ENCODE data around the gene MAGEA10.
"Not testable (repeated sequence)": the region's sequence is repeated elsewhere in the genome, so short reads cannot be mapped to it uniquely, and the experiment has no call there.

Gene MAGEA10

DNA sequence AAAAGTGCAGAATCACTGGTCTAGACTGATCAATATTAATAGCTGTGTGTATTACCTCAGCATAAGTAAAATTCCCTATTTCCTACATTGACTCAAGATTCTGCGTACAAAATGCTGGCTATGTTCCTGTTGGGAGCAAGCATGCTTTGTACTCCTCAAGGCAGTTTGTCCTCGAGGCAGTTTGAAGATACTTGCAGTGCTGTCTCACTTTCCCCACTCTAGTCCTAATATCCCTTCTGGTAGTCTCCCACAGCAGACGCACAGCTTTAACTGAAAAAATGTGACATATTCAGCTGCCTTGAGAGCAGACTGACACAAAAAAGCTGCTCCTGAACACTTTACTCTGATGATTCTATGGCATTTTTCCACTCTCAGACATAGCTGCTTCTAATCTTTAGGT is 12.9 kb upstream of the MAGEA10 start:
- Histone ChIP-seq H3K4me3 (no peak overlapping the region), H3K27me3 (peaks cover 81% of the 10 kb centered on the region), H3K9me3 (no peaks in the 10 kb centered on the region), H3K36me3 (no peaks in the 10 kb centered on the region), H4K20me1 (no peaks in the 10 kb centered on the region), H3K27ac (no peak overlapping the region), H3K4me2 (no peak overlapping the region), H3K4me1 (0 out of 2 replicates have a peak, but pooled peaks cover 9% of the 10 kb centered on the region), H3K9ac (no peak overlapping the region)
- TF ChIP-seq Cebpa-rat (IDR thresholded peaks at IDR 0.05) = no peak

DNA sequence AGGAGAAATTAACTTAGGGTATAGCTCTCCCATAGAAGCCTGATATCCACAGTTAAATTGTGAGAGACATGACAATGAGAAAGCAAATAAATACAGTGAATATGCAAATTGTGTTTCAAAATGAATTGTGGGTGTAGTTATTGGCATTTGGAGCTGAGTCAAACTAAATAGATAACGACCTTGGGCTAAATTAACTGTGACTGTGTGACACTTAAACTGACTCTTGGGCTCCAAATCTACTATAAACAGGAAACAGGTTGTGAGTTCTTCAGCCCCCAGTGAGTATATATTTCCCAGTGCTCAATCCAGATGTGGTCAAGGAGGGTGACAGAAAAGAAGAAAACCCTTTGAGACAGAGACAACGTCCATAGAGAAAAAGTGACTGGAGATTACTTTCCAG is 11.3 kb upstream of the MAGEA10 start:
- Histone ChIP-seq H3K4me3 (no peak overlapping the region), H3K9me3 (no peaks in the 10 kb centered on the region), H3K27ac (no peak overlapping the region), H4K20me1 (no peaks in the 10 kb centered on the region), H3K4me2 (no peak overlapping the region), H3K36me3 (no peaks in the 10 kb centered on the region), H3K9ac (no peak overlapping the region), H3K27me3 (peaks cover 73% of the 10 kb centered on the region), H3K4me1 (0 out of 2 replicates have a peak, but pooled peaks cover 9% of the 10 kb centered on the region)
- TF ChIP-seq Cebpa-rat (IDR thresholded peaks at IDR 0.05) = no peak

DNA sequence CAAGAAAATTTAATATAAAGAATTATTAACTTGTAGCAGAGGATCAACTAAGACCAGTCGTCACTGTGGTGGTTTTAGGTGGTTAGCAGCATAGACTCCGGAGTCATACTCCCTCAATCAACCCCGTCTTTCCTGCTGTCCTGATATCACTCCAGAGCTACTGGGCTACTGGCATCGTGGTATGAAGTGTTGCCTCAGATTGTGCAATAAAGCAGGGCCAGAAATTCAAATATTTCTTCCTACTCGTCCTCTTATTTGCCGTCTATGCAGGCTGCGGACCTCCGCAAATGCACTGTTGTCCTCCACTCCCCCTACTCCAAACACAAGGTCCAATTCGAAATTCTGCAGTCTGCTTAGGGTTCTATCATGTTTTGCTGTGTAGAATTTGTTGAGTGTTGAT is 1.2 kb upstream of the MAGEA10 start:
- H3K27me3 ChIP-seq = peaks cover 68% of the 10 kb centered on the region
- no peak for TF ChIP-seq Cebpa-rat (IDR thresholded peaks at IDR 0.05)
- H4K20me1 ChIP-seq = peaks cover 13% of the 10 kb centered on the region; the same call in 1 of the 2 replicates
- no peaks in the 10 kb centered on the region for H3K9me3 ChIP-seq
- H3K4me3 ChIP-seq = no peak overlapping the region
- no peak overlapping the region for H3K4me2 ChIP-seq
- H3K4me1 ChIP-seq = no peaks in the 10 kb centered on the region
- H3K9ac ChIP-seq = no peak overlapping the region
- no peaks in the 10 kb centered on the region for H3K36me3 ChIP-seq
- no peak overlapping the region for H3K27ac ChIP-seq

DNA sequence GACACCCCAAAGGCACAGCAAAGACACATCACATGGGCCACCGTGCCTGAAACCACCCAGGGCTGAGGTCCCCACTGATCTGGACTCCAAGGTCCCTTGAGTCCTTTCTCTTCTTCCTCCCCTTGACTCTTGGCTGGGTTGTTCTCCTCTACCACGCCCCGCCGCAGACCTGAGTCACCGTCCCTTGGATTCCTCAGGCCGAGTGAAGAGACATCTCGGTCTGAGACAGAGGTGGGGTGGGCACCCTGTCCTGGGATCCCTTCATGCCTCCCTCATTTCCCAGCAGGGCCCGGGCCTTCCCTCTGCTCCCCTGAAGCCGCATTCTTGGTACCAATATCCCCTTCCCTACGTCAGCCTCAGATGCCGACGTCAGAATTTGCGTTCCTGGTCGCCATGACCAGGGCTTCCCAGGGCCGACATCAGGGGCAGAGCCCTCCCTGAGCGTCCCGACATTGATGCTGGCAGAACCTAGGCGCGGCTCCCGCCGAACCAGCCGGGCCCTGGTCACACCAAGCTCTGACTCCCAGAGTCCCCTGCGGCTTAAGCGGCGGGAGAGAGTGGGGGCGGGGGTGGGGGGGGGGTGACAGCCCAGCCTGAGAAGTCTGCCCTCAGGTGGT is 498 bp downstream of the MAGEA10 start:
- Histone ChIP-seq H3K9ac (no peak overlapping the region), H3K4me3 (no peak overlapping the region), H3K27ac (no peak overlapping the region)

DNA sequence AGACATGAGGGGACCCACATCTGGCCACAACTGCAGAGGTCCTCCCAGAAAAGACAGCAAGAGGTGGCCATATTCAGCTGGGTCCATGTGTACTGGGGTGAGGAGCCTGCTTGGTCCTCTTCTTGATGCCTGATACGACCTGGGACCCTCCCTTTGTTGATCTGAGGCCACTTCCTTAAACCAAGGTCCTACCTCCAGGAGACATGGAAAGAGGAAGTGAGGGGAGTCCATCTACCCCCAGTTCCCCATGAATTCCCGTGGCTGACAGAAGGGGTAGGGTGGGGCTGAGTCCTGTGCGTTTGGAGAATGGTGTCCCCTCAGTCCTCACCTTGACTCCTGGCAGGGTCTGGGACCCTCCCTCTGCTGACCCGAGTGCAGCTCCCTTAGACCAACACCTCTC is 2.1 kb downstream of the MAGEA10 start:
- H4K20me1 ChIP-seq = peaks cover 16% of the 10 kb centered on the region; the same call in 1 of the 2 replicates
- H3K9ac ChIP-seq = no peak overlapping the region
- no peaks in the 10 kb centered on the region for H3K36me3 ChIP-seq
- no peaks in the 10 kb centered on the region for H3K9me3 ChIP-seq
- H3K27ac ChIP-seq = no peak overlapping the region
- H3K4me3 ChIP-seq = no peak overlapping the region
- no peaks in the 10 kb centered on the region for H3K4me1 ChIP-seq
- TF ChIP-seq Cebpa-rat (IDR thresholded peaks at IDR 0.05) = no peak
- H3K4me2 ChIP-seq = no peak overlapping the region
- peaks cover 77% of the 10 kb centered on the region for H3K27me3 ChIP-seq

More for the DNA sequence above, 498 bp downstream of the MAGEA10 start:
- no peak for TF ChIP-seq Cebpa-rat (IDR thresholded peaks at IDR 0.05)
- no peaks in the 10 kb centered on the region for H3K9me3 ChIP-seq
- peaks cover 74% of the 10 kb centered on the region for H3K27me3 ChIP-seq
- H3K36me3 ChIP-seq = no peaks in the 10 kb centered on the region
- no peak overlapping the region for H3K4me2 ChIP-seq
- no peaks in the 10 kb centered on the region for H3K4me1 ChIP-seq
- peaks cover 16% of the 10 kb centered on the region; the same call in 1 of the 2 replicates for H4K20me1 ChIP-seq

DNA sequence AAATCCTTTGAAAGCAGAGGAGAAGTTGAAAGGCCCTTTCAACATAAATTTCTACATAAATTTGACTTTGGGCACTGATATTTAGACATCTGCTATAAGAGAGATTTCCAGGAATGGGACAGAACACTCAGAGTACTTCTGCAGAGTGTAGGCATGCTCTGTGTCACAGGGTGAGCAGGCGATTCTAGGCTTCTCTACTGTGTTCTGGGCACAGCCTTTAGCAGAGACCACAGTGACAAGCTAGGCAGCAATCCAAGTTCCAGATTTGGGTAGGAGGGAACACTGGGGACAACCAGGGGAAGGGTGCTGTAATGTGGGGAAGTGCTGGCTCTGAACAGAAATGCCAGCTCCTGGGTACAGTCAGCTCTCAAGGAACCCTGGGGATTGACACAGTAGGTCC is 6.9 kb downstream of the MAGEA10 start:
- no peak for TF ChIP-seq Cebpa-rat (IDR thresholded peaks at IDR 0.05)
- Histone ChIP-seq H3K4me1 (no peaks in the 10 kb centered on the region), H3K9ac (no peak overlapping the region), H3K27me3 (peaks cover 83% of the 10 kb centered on the region), H3K4me3 (no peak overlapping the region), H3K27ac (no peak overlapping the region), H3K9me3 (no peaks in the 10 kb centered on the region), H3K4me2 (no peak overlapping the region), H3K36me3 (no peaks in the 10 kb centered on the region), H4K20me1 (peaks cover 28% of the 10 kb centered on the region; the same call in 1 of the 2 replicates)

DNA sequence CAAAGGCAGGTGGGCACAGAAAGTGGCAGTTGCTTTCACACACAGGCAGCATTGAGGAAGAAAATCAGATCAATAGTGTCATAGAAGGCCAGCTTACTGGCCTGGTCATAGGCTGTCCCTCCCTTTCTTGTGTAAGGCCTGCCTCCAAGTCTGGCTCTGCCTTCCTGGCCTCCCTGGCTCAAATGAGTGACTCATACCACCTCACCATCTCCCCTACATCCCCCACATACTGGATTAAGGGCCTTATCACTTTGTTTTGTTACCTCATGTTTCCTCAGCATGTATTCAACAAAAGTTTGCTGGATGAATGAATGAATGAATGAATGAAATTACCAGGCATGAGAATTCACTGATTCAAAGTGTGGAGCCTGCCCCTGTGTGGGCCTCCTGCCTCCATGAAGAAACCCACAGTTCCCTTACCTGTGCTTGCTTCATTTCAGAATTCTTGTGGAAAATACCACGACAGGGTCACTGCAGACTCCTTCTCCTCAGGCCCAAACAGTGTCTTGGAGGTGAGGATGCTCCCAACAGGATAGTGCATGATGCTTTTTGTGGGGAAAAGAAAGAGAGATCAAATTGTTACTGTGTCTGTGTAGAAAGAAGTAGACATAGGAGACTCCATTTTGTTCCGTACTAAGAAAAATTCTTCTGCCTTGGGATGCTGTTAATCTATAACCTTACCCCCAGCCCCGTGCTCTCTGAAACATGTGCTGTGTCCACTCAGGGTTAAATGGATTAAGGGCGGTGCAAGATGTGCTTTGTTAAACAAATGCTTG is 9.1 kb downstream of the MAGEA10 start:
- not testable (repeated sequence) for H3K4me2 ChIP-seq, H3K9me3 ChIP-seq, H3K4me3 ChIP-seq, H3K36me3 ChIP-seq, H3K4me1 ChIP-seq, H3K9ac ChIP-seq, H3K27ac ChIP-seq
- H3K27me3 ChIP-seq = peaks cover 74% of the 10 kb centered on the region
- peaks cover 12% of the 10 kb centered on the region; the same call in 1 of the 2 replicates for H4K20me1 ChIP-seq

DNA sequence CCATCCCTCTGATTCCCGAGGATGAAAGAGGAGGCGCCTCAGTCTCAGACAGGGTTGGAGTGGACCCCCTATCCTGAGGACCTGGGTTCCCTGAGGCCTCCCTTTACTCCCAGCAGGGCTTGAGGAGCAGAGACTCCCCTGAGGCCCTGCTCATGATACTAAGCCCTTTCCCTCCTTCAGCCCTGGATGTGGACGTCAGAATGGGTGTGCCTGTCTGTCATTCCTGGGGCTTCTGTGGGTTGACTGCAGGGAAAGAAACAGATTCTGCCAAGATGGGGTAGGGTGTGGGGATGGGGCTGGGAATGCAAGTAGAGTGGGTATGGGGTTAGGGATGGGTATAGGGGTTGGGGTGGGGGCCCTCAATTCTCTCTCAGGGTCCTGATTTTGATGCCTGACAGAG is 21.1 kb downstream of the MAGEA10 start:
- H3K4me2 ChIP-seq = no peak overlapping the region
- no peaks in the 10 kb centered on the region for H3K36me3 ChIP-seq
- H4K20me1 ChIP-seq = no peaks in the 10 kb centered on the region; the same call in 1 of the 2 replicates
- no peak for TF ChIP-seq Cebpa-rat (IDR thresholded peaks at IDR 0.05)
- H3K9ac ChIP-seq = no peak overlapping the region
- no peak overlapping the region for H3K27ac ChIP-seq
- H3K9me3 ChIP-seq = no peaks in the 10 kb centered on the region
- H3K4me1 ChIP-seq = no peaks in the 10 kb centered on the region
- peaks cover 53% of the 10 kb centered on the region for H3K27me3 ChIP-seq
- no peak overlapping the region for H3K4me3 ChIP-seq

DNA sequence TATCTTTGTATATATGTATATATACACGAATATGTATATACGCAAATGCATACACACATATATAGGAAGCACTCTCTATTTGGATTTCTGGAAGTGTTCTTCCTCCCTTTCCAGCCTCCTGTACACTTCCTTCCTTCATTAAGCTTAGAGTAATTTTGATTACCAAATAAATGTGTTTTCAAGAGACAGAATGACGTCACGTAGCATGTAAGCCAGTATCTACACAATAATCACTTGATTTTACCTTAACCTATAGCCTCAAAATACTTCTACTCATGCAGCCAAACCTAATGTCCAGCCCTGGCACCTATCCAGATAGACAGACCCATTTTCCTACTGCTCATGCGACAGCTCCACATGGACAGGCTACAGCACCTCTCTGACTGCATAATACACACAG is 29.9 kb downstream of the MAGEA10 start:
- no peak overlapping the region for H3K27ac ChIP-seq
- H3K4me3 ChIP-seq = no peak overlapping the region
- no peak overlapping the region for H3K4me2 ChIP-seq
- no peaks in the 10 kb centered on the region for H3K4me1 ChIP-seq
- no peaks in the 10 kb centered on the region for H4K20me1 ChIP-seq
- H3K36me3 ChIP-seq = no peaks in the 10 kb centered on the region
- no peak for TF ChIP-seq Cebpa-rat (IDR thresholded peaks at IDR 0.05)
- no peak overlapping the region for H3K9ac ChIP-seq
- H3K27me3 ChIP-seq = peaks cover 71% of the 10 kb centered on the region
- H3K9me3 ChIP-seq = no peaks in the 10 kb centered on the region

DNA sequence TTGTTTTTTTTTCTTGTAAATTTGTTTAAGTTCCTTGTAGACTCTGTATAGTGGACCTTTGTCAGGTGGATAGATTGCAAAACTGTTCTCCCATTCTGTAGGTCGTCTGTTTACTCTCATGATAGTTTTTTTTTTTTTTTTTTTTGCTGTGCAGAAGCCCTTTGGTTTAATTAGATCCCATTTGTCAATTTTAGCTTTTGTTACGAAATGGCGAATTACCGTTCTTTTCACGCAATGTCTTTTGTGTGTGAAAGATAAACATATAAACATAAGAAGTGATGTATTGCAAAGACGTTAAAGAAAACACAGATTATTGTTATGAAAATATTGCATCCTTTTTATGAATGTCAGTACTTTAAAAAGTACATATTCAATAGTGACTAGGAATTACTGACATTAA is 34.5 kb downstream of the MAGEA10 start:
- Histone ChIP-seq H3K9ac (no peak overlapping the region), H3K9me3 (0 out of 2 replicates have a peak, but pooled peaks cover 9% of the 10 kb centered on the region), H3K27me3 (peaks cover 65% of the 10 kb centered on the region), H3K36me3 (no peaks in the 10 kb centered on the region), H3K4me1 (no peaks in the 10 kb centered on the region), H3K4me3 (no peak overlapping the region), H4K20me1 (no peaks in the 10 kb centered on the region), H3K4me2 (no peak overlapping the region), H3K27ac (no peak overlapping the region)
- no peak for TF ChIP-seq Cebpa-rat (IDR thresholded peaks at IDR 0.05)
